ENCODE data around the gene C17orf58.
A peak's percentile ranks its signal among the peaks of the same experiment; 100 is the strongest.
"Not testable (repeated sequence)": the region's sequence is repeated elsewhere in the genome, so short reads cannot be mapped to it uniquely, and the experiment has no call there.

The C17orf58 gene

DNA sequence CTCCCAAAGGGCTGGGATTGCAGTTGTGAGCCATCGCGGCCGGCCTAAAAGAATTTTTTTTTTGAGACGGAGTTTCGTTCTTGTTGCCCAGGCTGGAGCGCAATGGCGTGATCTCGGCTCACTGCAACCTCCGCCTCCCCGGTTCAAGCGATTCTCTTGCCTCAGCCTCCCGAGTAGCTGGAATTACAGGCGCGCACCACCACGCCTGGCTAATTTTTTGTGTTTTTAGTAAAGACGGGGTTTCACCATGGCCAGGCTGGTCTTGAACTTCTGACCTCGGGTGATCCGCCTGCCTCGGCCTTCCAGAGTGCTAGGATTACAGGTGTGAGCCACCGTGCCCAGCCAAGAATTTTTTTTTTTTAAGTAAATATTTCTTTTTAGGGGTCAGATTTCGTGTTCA, 22.2 kb upstream of the C17orf58 start:
- H3K4me3 ChIP-seq (ENCODE audit: control insufficient read depth in 1 of 7, extremely low read depth in 1 of 7, insufficient read depth in 4 of 7, low read depth in 2 of 7, low read length in 6 of 7); H3K27me3 ChIP-seq (replicated peaks in 2 of 5; ENCODE audit: control insufficient read depth in 4 of 5, insufficient read depth in 5 of 5, low read length in 4 of 5): not testable (repeated sequence)

GRCh38 chr17:68016838-68017237, 20.6 kb upstream of the C17orf58 start:
- ChIA-PET POLR2A (no interaction called here), CTCF (interaction anchor here (0.7 to 1.2 kb wide), 5 partner anchors 7 to 447 kb away, joined by 3 to 4 read pairs (median 3); no protein-coding TSS in a partner anchor)
- no peak for DNase-seq
- no peak overlapping the region for H3K4me3 ChIP-seq (ENCODE audit: control insufficient read depth in 1 of 7, extremely low read depth in 1 of 7, insufficient read depth in 4 of 7, low read depth in 2 of 7, low read length in 6 of 7)
- H3K9me3 ChIP-seq (ENCODE audit: control extremely low read depth in 1 of 5, control insufficient read depth in 4 of 5, insufficient read depth in 2 of 5, low read depth in 1 of 5, low read length in 4 of 5) = no peaks in the 10 kb centered on the region
- H3K4me1 ChIP-seq (ENCODE audit: control extremely low read depth in 1 of 4, control insufficient read depth in 4 of 4, insufficient read depth in 4 of 4, low read length in 3 of 4) = peaks cover 0 to 10% (median 6%) of the 10 kb centered on the region in 4 experiments
- H3K27ac ChIP-seq (ENCODE audit: insufficient read depth in 1 of 2, low read depth in 1 of 2, low read length in 2 of 2, poor library complexity in 1 of 2, severe bottlenecking in 2 of 2) = no peak overlapping the region
- 86% methylated on average over 1 of the region's 2 CpGs for WGBS (ENCODE audit: insufficient coverage)
- H3K27me3 ChIP-seq (replicated peaks in 2 of 5; ENCODE audit: control insufficient read depth in 4 of 5, insufficient read depth in 5 of 5, low read length in 4 of 5) = no peaks in the 10 kb centered on the region
- H3K36me3 ChIP-seq (ENCODE audit: control insufficient read depth in 4 of 4, insufficient read depth in 4 of 4, low read length in 3 of 4) = no peaks in the 10 kb centered on the region

More for the DNA sequence above, 22.2 kb upstream of the C17orf58 start:
- H3K4me1 ChIP-seq (ENCODE audit: control extremely low read depth in 1 of 4, control insufficient read depth in 4 of 4, insufficient read depth in 4 of 4, low read length in 3 of 4); H3K27ac ChIP-seq (ENCODE audit: insufficient read depth in 1 of 2, low read depth in 1 of 2, low read length in 2 of 2, poor library complexity in 1 of 2, severe bottlenecking in 2 of 2); H3K9me3 ChIP-seq (ENCODE audit: control extremely low read depth in 1 of 5, control insufficient read depth in 4 of 5, insufficient read depth in 2 of 5, low read depth in 1 of 5, low read length in 4 of 5); DNase-seq; POLR2A ChIA-PET; H3K36me3 ChIP-seq (ENCODE audit: control insufficient read depth in 4 of 4, insufficient read depth in 4 of 4, low read length in 3 of 4): not testable (repeated sequence)
- CTCF ChIA-PET = interaction anchor here (1.1 kb wide), 1 partner anchor 22 kb away, joined by 3 read pairs; the partner anchor contains the start of gene C17orf58
- 96% methylated on average over 16 of the region's 21 CpGs for WGBS (ENCODE audit: insufficient coverage)

DNA sequence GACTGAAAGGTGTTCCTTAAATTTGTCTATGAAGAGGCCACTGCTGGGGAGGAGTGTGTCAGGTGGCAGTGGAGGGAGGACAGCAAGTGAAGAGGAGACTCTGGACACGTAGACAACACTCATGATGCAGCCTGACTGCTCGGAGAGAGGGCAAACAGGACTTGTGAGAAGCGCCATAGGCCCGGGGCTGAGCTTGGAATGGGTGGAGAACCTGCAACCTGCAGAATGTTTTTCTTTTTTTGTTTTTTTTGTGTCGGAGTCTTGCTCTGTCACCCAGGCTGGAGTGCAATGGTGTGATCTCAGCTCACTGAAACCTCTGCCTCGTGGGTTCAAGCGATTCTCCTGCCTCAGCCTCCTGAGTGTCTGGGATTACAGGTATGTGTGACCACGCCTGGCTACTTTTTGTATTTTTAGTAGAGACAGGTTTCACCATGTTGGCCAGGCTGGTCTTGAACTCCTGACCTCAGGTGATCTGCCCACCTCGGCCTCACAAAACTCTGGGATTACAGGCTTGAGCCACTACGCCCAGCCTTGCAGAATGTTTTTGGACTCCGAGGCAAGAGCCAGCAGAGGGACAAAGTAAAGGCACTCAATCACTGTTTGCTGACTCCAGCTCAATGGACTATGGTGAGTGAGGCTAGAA, 18.9 kb upstream of the C17orf58 start:
- Histone ChIP-seq H3K27me3 (replicated peaks in 2 of 5; ENCODE audit: control insufficient read depth in 4 of 5, insufficient read depth in 5 of 5, low read length in 4 of 5) (no peaks in the 10 kb centered on the region), H3K27ac (ENCODE audit: insufficient read depth in 1 of 2, low read depth in 1 of 2, low read length in 2 of 2, poor library complexity in 1 of 2, severe bottlenecking in 2 of 2) (no peak overlapping the region), H3K36me3 (ENCODE audit: control insufficient read depth in 4 of 4, insufficient read depth in 4 of 4, low read length in 3 of 4) (no peaks in the 10 kb centered on the region), H3K4me1 (ENCODE audit: control extremely low read depth in 1 of 4, control insufficient read depth in 4 of 4, insufficient read depth in 4 of 4, low read length in 3 of 4) (peaks cover 0 to 4% (median 4%) of the 10 kb centered on the region in 4 experiments), H3K4me3 (ENCODE audit: control insufficient read depth in 1 of 7, extremely low read depth in 1 of 7, insufficient read depth in 4 of 7, low read depth in 2 of 7, low read length in 6 of 7) (no peak overlapping the region), H3K9me3 (ENCODE audit: control extremely low read depth in 1 of 5, control insufficient read depth in 4 of 5, insufficient read depth in 2 of 5, low read depth in 1 of 5, low read length in 4 of 5) (no peaks in the 10 kb centered on the region)
- ChIA-PET CTCF (no interaction called here), POLR2A (no interaction called here)
- 98% methylated on average over 10 of the region's 11 CpGs for WGBS (ENCODE audit: insufficient coverage)
- no peak for DNase-seq

DNA sequence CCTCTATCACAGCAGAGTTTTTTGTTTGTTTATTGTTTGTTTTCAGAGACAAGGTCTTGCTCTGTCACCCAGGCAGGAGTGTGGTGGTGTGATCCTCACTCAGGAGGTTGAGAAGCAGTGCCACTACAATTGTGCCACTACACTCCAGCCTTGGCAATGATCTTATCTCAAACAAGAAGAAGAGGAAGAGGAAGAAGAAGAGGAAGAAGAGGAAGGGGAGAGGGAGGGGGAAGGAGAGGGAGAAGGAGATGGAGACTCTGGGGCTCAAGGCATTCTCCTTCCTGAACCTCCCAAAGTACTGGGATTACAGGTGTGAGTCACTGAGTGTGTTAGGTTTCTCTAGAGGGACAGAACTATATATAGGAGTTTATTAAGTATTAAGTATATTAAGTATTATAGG, 17.1 kb upstream of the C17orf58 start:
- Histone ChIP-seq H3K4me3 (ENCODE audit: control insufficient read depth in 1 of 7, extremely low read depth in 1 of 7, insufficient read depth in 4 of 7, low read depth in 2 of 7, low read length in 6 of 7) (no peak overlapping the region), H3K9me3 (ENCODE audit: control extremely low read depth in 1 of 5, control insufficient read depth in 4 of 5, insufficient read depth in 2 of 5, low read depth in 1 of 5, low read length in 4 of 5) (no peaks in the 10 kb centered on the region), H3K36me3 (ENCODE audit: control insufficient read depth in 4 of 4, insufficient read depth in 4 of 4, low read length in 3 of 4) (no peaks in the 10 kb centered on the region), H3K27ac (ENCODE audit: insufficient read depth in 1 of 2, low read depth in 1 of 2, low read length in 2 of 2, poor library complexity in 1 of 2, severe bottlenecking in 2 of 2) (no peak overlapping the region), H3K4me1 (ENCODE audit: control extremely low read depth in 1 of 4, control insufficient read depth in 4 of 4, insufficient read depth in 4 of 4, low read length in 3 of 4) (peaks cover 0 to 4% (median 2%) of the 10 kb centered on the region in 4 experiments), H3K27me3 (replicated peaks in 2 of 5; ENCODE audit: control insufficient read depth in 4 of 5, insufficient read depth in 5 of 5, low read length in 4 of 5) (no peaks in the 10 kb centered on the region)
- no peak for DNase-seq
- CTCF ChIA-PET = interaction anchor here (1.1 kb wide), 1 partner anchor 10 kb away, joined by 5 read pairs; no protein-coding TSS in a partner anchor
- POLR2A ChIA-PET = no interaction called here

GRCh38 chr17:68011199-68011665, 15.0 kb upstream of the C17orf58 start:
- peaks cover 0 to 4% (median 2%) of the 10 kb centered on the region in 4 experiments for H3K4me1 ChIP-seq (ENCODE audit: control extremely low read depth in 1 of 4, control insufficient read depth in 4 of 4, insufficient read depth in 4 of 4, low read length in 3 of 4)
- H3K9me3 ChIP-seq (ENCODE audit: control extremely low read depth in 1 of 5, control insufficient read depth in 4 of 5, insufficient read depth in 2 of 5, low read depth in 1 of 5, low read length in 4 of 5) = no peaks in the 10 kb centered on the region
- CTCF ChIA-PET = interaction anchor here (1.1 to 1.5 kb wide), 3 partner anchors 9 to 47 kb away, joined by 3 to 5 read pairs (median 3); no protein-coding TSS in a partner anchor
- WGBS (ENCODE audit: insufficient coverage) = 84% methylated on average over 10 of the region's 20 CpGs
- H3K27ac ChIP-seq (ENCODE audit: insufficient read depth in 1 of 2, low read depth in 1 of 2, low read length in 2 of 2, poor library complexity in 1 of 2, severe bottlenecking in 2 of 2) = no peak overlapping the region
- H3K27me3 ChIP-seq (replicated peaks in 2 of 5; ENCODE audit: control insufficient read depth in 4 of 5, insufficient read depth in 5 of 5, low read length in 4 of 5) = no peaks in the 10 kb centered on the region
- peak in 2 of 3 donors; percentile 61 to 68 for DNase-seq
- H3K36me3 ChIP-seq (ENCODE audit: control insufficient read depth in 4 of 4, insufficient read depth in 4 of 4, low read length in 3 of 4) = no peaks in the 10 kb centered on the region
- peak overlapping the region; percentile 7 to 77 (median 68) for H3K4me3 ChIP-seq (ENCODE audit: control insufficient read depth in 1 of 7, extremely low read depth in 1 of 7, insufficient read depth in 4 of 7, low read depth in 2 of 7, low read length in 6 of 7)
- POLR2A ChIA-PET = no interaction called here

GRCh38 chr17:68006797-68007196, 10.5 kb upstream of the C17orf58 start:
- H3K4me1 ChIP-seq (ENCODE audit: control extremely low read depth in 1 of 4, control insufficient read depth in 4 of 4, insufficient read depth in 4 of 4, low read length in 3 of 4) = peaks cover 0 to 4% (median under 1%) of the 10 kb centered on the region in 4 experiments
- no peak for DNase-seq
- H3K9me3 ChIP-seq (ENCODE audit: control extremely low read depth in 1 of 5, control insufficient read depth in 4 of 5, insufficient read depth in 2 of 5, low read depth in 1 of 5, low read length in 4 of 5) = no peaks in the 10 kb centered on the region
- no peaks in the 10 kb centered on the region for H3K36me3 ChIP-seq (ENCODE audit: control insufficient read depth in 4 of 4, insufficient read depth in 4 of 4, low read length in 3 of 4)
- ChIA-PET POLR2A (no interaction called here), CTCF (interaction anchor here (0.7 to 1.8 kb wide), 3 partner anchors 10 to 796 kb away, joined by 3 to 4 read pairs (median 3); no protein-coding TSS in a partner anchor)
- no peaks in the 10 kb centered on the region for H3K27me3 ChIP-seq (replicated peaks in 2 of 5; ENCODE audit: control insufficient read depth in 4 of 5, insufficient read depth in 5 of 5, low read length in 4 of 5)
- no peak overlapping the region for H3K4me3 ChIP-seq (ENCODE audit: control insufficient read depth in 1 of 7, extremely low read depth in 1 of 7, insufficient read depth in 4 of 7, low read depth in 2 of 7, low read length in 6 of 7)
- H3K27ac ChIP-seq (ENCODE audit: insufficient read depth in 1 of 2, low read depth in 1 of 2, low read length in 2 of 2, poor library complexity in 1 of 2, severe bottlenecking in 2 of 2) = no peak overlapping the region
- 100% methylated on average over 6 of the region's 6 CpGs for WGBS (ENCODE audit: insufficient coverage)

DNA sequence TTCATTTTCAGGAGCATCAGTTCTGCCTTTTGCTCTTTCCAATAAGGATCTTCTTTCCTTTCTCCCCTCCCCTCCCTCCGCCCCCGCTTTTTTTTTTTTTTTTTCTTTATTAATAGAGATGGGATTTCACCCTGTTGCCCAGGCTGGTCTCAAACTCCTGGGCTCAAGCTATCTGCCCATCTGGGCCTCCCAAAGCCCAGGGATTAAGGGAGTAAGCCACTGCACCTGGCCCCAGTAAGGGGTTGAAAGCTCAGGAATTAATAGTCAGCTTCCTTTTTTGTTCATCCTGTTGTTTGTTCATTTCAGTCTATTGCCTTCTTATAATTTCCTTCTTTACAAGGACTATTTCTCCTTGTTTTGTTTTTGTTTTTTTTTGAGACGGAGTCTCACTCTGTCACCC, 7.9 kb upstream of the C17orf58 start:
- CTCF ChIA-PET = interaction anchor here (0.9 to 2.3 kb wide), 2 partner anchors 10 to 14 kb away, joined by 3 to 5 read pairs; no protein-coding TSS in a partner anchor
- DNase-seq = no peak

More for the DNA sequence above, 7.9 kb upstream of the C17orf58 start:
- H3K9me3 ChIP-seq (ENCODE audit: control extremely low read depth in 1 of 5, control insufficient read depth in 4 of 5, insufficient read depth in 2 of 5, low read depth in 1 of 5, low read length in 4 of 5) = no peaks in the 10 kb centered on the region
- POLR2A ChIA-PET = interaction anchor here (0.7 kb wide), 1 partner anchor 507 kb away, joined by 3 read pairs; no protein-coding TSS in a partner anchor
- H3K27ac ChIP-seq (ENCODE audit: insufficient read depth in 1 of 2, low read depth in 1 of 2, low read length in 2 of 2, poor library complexity in 1 of 2, severe bottlenecking in 2 of 2) = no peak overlapping the region
- H3K36me3 ChIP-seq (ENCODE audit: control insufficient read depth in 4 of 4, insufficient read depth in 4 of 4, low read length in 3 of 4) = no peaks in the 10 kb centered on the region
- no peak overlapping the region for H3K4me3 ChIP-seq (ENCODE audit: control insufficient read depth in 1 of 7, extremely low read depth in 1 of 7, insufficient read depth in 4 of 7, low read depth in 2 of 7, low read length in 6 of 7)
- no CpG with 5 or more reads among the region's 3 CpGs for WGBS (ENCODE audit: insufficient coverage)
- no peaks in the 10 kb centered on the region for H3K27me3 ChIP-seq (replicated peaks in 2 of 5; ENCODE audit: control insufficient read depth in 4 of 5, insufficient read depth in 5 of 5, low read length in 4 of 5)
- no peaks in the 10 kb centered on the region for H3K4me1 ChIP-seq (ENCODE audit: control extremely low read depth in 1 of 4, control insufficient read depth in 4 of 4, insufficient read depth in 4 of 4, low read length in 3 of 4)

Measured in common myeloid progenitor, CD34-positive (primary cell).